Peyer's patch (tissue), 4 donors: Measurements from ENCODE around the gene MYH13.

Experiments
- CTCF ChIP-seq, 6 experiments: fragments of 450-650 bp in 4 of 6; fragments of 200-600 bp in 2 of 6; sonication (generic) in 1 of 6; IDR thresholded peaks; one replicate each; pipeline ENCODE4 v1.5.1; 2017 to 2019; ENCODE audit warnings: antibody characterized with exemption in 6 of 6, mild to moderate bottlenecking in 3 of 6, moderate library complexity in 1 of 6
- POLR2A ChIP-seq, 2 donors: fragments of 450-650 bp; IDR thresholded peaks; one replicate each; pipeline ENCODE4 v1.5.1; 2017; ENCODE audit warnings: antibody characterized with exemption in 2 of 2, mild to moderate bottlenecking in 2 of 2, moderate library complexity in 2 of 2

GRCh38 chr17:10278218-10278617, 94.6 kb downstream of the MYH13 start:
- TF ChIP-seq CTCF (IDR thresholded peaks at IDR 0.05) (no peak), POLR2A (IDR thresholded peaks at IDR 0.05) (no peak)
